HepG2 (cell line): ENCODE data around the gene CAND1. TPM values are rescaled to one million over a fixed set of nuclear protein-coding genes. Genes with fewer than 3 reads are reported as not detected.

ENCODE experiments used
- CCDC6 ChIP-seq: sonication (generic); formaldehyde crosslinking; IDR thresholded peaks from 2 replicates; pipeline ENCODE4 v1.8.1; 2022; ENCODE audit warnings: mild to moderate bottlenecking, missing genetic modification reagents, moderate library complexity
- GABPA ChIP-seq, 2 experiments: IDR thresholded peaks; 2 replicates each; pipeline ENCODE4 v1.6.1; 2011 to 2016; ENCODE audit warnings: low read depth in 2 of 2, low read length in 1 of 2, missing biosample characterization in 1 of 2, missing genetic modification characterization in 1 of 2
- HIVEP1 ChIP-seq: sonication (generic); formaldehyde crosslinking; IDR thresholded peaks from 2 replicates; pipeline ENCODE4 v1.4.0; 2020; ENCODE audit warnings: mild to moderate bottlenecking, missing genetic modification reagents
- HMGA1 ChIP-seq: sonication (generic); formaldehyde crosslinking; conservative IDR thresholded peaks from 2 replicates; pipeline ENCODE4 v1.4.0; 2020; ENCODE audit warnings: missing genetic modification reagents
- MBNL3 ChIP-seq: fragments of 250-450 bp; sonication (Bioruptor Pico); conservative IDR thresholded peaks from 2 replicates; pipeline ENCODE4 v1.8.0; 2022; ENCODE audit warnings: mild to moderate bottlenecking, inconsistent platforms
- MTA1 ChIP-seq: sonication (generic); formaldehyde crosslinking; IDR thresholded peaks from 2 replicates; pipeline ENCODE4 v1.4.0; 2020; ENCODE audit warnings: missing genetic modification reagents, mild to moderate bottlenecking, borderline replicate concordance
- MXI1 ChIP-seq: IDR thresholded peaks from 3 replicates; pipeline ENCODE4 v1.6.1; 2012; ENCODE audit warnings: low read depth, low read length, inconsistent platforms, borderline replicate concordance
- NFIC ChIP-seq: IDR thresholded peaks from 2 replicates; pipeline ENCODE4 v1.6.1; 2012; ENCODE audit warnings: mild to moderate bottlenecking, low read length, inconsistent platforms
- PBX2 ChIP-seq: IDR thresholded peaks from 2 replicates; pipeline ENCODE4 v1.6.1; 2016; ENCODE audit warnings: control low read depth
- POLR2G ChIP-seq: fragments of 200-400 bp; formaldehyde crosslinking; IDR thresholded peaks from 2 replicates; pipeline ENCODE4 v1.6.1; 2018; ENCODE audit warnings: mild to moderate bottlenecking, low read depth, low read length, moderate library complexity
- REPIN1 ChIP-seq: sonication (generic); formaldehyde crosslinking; IDR thresholded peaks from 2 replicates; pipeline ENCODE4 v1.8.0; 2022; ENCODE audit warnings: missing genetic modification reagents, low read depth, mild to moderate bottlenecking, borderline replicate concordance
- RFX1 ChIP-seq: fragments of 450-650 bp; IDR thresholded peaks from 2 replicates; pipeline ENCODE4 v1.6.1; 2017
- SRSF4 ChIP-seq: fragments of 200-400 bp; formaldehyde crosslinking; IDR thresholded peaks from one replicate; pipeline ENCODE4 v1.6.1; 2018; ENCODE audit warnings: mild to moderate bottlenecking, low read depth, low read length, moderate library complexity; ENCODE audit not compliant: poor library complexity, severe bottlenecking
- TAF1 ChIP-seq: sonication (generic); formaldehyde crosslinking; IDR thresholded peaks from 2 replicates; pipeline ENCODE4 v1.4.0; 2020; ENCODE audit warnings: missing genetic modification reagents
- THAP11 ChIP-seq: IDR thresholded peaks from 2 replicates; pipeline ENCODE4 v1.6.1; 2016; ENCODE audit warnings: missing biosample characterization, missing genetic modification reagents
- ZBTB8A ChIP-seq: sonication (generic); formaldehyde crosslinking; IDR thresholded peaks from 2 replicates; pipeline ENCODE4 v1.4.0; 2020; ENCODE audit warnings: mild to moderate bottlenecking, low read depth, missing genetic modification reagents, borderline replicate concordance
- ZIK1 ChIP-seq: sonication (generic); formaldehyde crosslinking; IDR thresholded peaks from 2 replicates; pipeline ENCODE4 v1.5.0; 2020; ENCODE audit warnings: mild to moderate bottlenecking, low read depth, missing genetic modification reagents, borderline replicate concordance
- ZNF143 ChIP-seq: sonication (generic); formaldehyde crosslinking; IDR thresholded peaks from 2 replicates; pipeline ENCODE4 v1.4.0; 2020; ENCODE audit warnings: missing genetic modification reagents
- ZNF260 ChIP-seq: sonication (generic); formaldehyde crosslinking; IDR thresholded peaks from 2 replicates; pipeline ENCODE4 v1.4.0; 2020; ENCODE audit warnings: missing genetic modification reagents, low read depth, mild to moderate bottlenecking, borderline replicate concordance
- ZNF841 ChIP-seq: sonication (generic); formaldehyde crosslinking; IDR thresholded peaks from 2 replicates; pipeline ENCODE4 v1.8.1; 2023; ENCODE audit warnings: missing genetic modification reagents, borderline replicate concordance
- polyA plus RNA-seq, 8 experiments: library from polyadenylated mRNA; depleted of rRNA in 3 of 8; stranded (reverse) in 7 of 8; unstranded in 1 of 8; fragments of >200 nt; fragmentation: Illumina TruSeq in 4 of 8; extraction: Trizol in 4 of 8; gene quantifications; 2 replicates each; pipeline versions ENCODE4 v1.2.1 to v1.2.3, GENCODE V29; 2011 to 2016; ENCODE audit warnings: low read depth in 4 of 8, missing spikeins in 1 of 8, mixed read lengths in 1 of 8; ENCODE audit not compliant: insufficient read depth in 1 of 8
- total RNA-seq, 5 experiments: library from RNA; depleted of rRNA; stranded (reverse); fragments of >200 nt; fragmentation: Illumina TruSeq; extraction: Trizol; gene quantifications; 2 replicates each; pipeline ENCODE4 v1.2.3, GENCODE V29; 2016; ENCODE audit warnings: low read depth in 1 of 5
- TF ChIP-seq, protein P1 (sequence below), 2 experiments: sonication (generic) in 1 of 2; formaldehyde crosslinking in 1 of 2; IDR thresholded peaks; 2 replicates each; pipeline versions ENCODE4 v1.5.1 to v1.6.1; 2011 to 2020; ENCODE audit warnings: borderline replicate concordance in 1 of 2, low read depth in 1 of 2, low read length in 1 of 2, mild to moderate bottlenecking in 1 of 2, missing genetic modification reagents in 1 of 2, moderate library complexity in 1 of 2
- TF ChIP-seq, protein P2 (sequence below): sonication (generic); formaldehyde crosslinking; IDR thresholded peaks from 2 replicates; pipeline ENCODE4 v1.8.0; 2022; ENCODE audit warnings: missing genetic modification reagents, mild to moderate bottlenecking, inconsistent platforms, borderline replicate concordance
- TF ChIP-seq, protein P3 (sequence below): sonication (generic); formaldehyde crosslinking; IDR thresholded peaks from 2 replicates; pipeline ENCODE4 v1.8.0; 2022; ENCODE audit warnings: mild to moderate bottlenecking, missing genetic modification reagents; ENCODE audit not compliant: insufficient replicate concordance

Gene CAND1
- total and polyA plus RNA-seq, 2 of the 13 experiments (the other 11 are each of a cell fraction or from before 2014, with no cell fraction given) = 56.2 to 138 TPM

DNA sequence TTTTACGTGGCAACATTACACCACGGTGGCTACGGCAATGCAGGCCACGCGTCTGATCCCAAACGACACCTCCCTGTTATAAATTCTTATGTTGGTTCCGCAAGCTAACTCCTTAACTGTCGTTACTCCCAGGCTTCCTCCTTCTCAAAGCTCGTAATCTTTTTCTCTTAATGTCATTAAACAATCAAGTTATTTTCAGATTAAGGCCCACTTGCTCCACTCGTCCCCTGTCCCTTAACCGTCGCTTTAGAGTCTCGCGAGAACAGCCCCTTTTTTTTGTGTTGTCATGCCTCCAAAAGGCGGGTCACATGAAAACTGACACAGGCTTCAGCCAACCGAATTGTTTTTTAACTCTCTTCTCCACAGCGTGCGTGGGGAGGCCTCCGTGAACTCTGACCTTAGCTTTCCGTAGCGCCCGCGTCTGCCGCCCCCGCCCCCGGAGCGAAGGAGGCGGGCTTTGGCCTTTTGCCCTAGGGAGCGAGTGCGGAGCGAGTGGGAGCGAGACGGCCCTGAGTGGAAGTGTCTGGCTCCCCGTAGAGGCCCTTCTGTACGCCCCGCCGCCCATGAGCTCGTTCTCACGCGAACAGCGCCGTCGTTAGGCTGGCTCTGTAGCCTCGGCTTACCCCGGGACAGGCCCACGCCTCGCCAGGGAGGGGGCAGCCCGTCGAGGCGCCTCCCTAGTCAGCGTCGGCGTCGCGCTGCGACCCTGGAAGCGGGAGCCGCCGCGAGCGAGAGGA is at the start of gene CAND1 (continued):
- TF ChIP-seq, protein P1, sequence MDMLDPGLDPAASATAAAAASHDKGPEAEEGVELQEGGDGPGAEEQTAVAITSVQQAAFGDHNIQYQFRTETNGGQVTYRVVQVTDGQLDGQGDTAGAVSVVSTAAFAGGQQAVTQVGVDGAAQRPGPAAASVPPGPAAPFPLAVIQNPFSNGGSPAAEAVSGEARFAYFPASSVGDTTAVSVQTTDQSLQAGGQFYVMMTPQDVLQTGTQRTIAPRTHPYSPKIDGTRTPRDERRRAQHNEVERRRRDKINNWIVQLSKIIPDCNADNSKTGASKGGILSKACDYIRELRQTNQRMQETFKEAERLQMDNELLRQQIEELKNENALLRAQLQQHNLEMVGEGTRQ (IDR thresholded peaks at IDR 0.05; ENCODE audit: low read depth, low read length) = no peak
- TF ChIP-seq, protein P1 (CRISPR knock-in tag; IDR thresholded peaks at IDR 0.05; ENCODE audit: borderline replicate concordance) = peak; percentile 57; the same call in 1 of the 2 replicates
- TF ChIP-seq ZBTB8A (CRISPR knock-in tag) (no peak), ZIK1 (no peak; the same call in 1 of the 2 replicates), SRSF4 (no peak), TAF1 (CRISPR knock-in tag) (peak; percentile 81), REPIN1 (CRISPR knock-in tag) (peak; percentile 89), MXI1 (peak; percentile 52; the same call in 1 of the 3 replicates), PBX2 (CRISPR knock-in tag) (peak; percentile 94), NFIC (0 out of 2 replicates have a peak, but pooled peaks have one; percentile 23), POLR2G (peak; percentile 87), ZNF143 (CRISPR knock-in tag) (peak; percentile 80), MBNL3 (no peak), ZNF260 (CRISPR knock-in tag) (0 out of 2 replicates have a peak, but pooled peaks have one; percentile 52), GABPA (IDR thresholded peaks at IDR 0.05; ENCODE audit: low read depth, low read length) (no peak), GABPA (CRISPR knock-in tag; IDR thresholded peaks at IDR 0.05; ENCODE audit: low read depth) (peak; percentile 55), MTA1 (CRISPR knock-in tag) (0 out of 2 replicates have a peak, but pooled peaks have one; percentile 71), THAP11 (CRISPR knock-in tag) (peak; percentile 97), ZNF841 (CRISPR knock-in tag) (no peak), CCDC6 (CRISPR knock-in tag) (peak; percentile 80), RFX1 (peak; percentile 72), HMGA1 (CRISPR knock-in tag) (no peak), HIVEP1 (CRISPR knock-in tag) (no peak)
- TF ChIP-seq, protein P2, sequence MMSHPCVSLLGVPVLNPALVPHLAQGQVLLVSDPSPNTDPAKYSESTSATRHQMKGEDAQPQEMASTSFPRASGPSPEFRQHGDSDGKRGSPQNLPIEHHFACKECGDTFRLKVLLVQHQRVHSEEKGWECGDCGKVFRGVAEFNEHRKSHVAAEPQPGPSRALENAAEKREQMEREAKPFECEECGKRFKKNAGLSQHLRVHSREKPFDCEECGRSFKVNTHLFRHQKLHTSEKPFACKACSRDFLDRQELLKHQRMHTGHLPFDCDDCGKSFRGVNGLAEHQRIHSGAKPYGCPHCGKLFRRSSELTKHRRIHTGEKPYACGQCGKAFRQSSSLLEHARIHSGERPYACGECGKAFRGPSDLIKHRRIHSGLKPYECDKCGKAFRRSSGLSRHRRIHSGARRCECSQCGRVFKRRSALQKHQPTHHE (CRISPR knock-in tag) = no peak
- TF ChIP-seq, protein P3, sequence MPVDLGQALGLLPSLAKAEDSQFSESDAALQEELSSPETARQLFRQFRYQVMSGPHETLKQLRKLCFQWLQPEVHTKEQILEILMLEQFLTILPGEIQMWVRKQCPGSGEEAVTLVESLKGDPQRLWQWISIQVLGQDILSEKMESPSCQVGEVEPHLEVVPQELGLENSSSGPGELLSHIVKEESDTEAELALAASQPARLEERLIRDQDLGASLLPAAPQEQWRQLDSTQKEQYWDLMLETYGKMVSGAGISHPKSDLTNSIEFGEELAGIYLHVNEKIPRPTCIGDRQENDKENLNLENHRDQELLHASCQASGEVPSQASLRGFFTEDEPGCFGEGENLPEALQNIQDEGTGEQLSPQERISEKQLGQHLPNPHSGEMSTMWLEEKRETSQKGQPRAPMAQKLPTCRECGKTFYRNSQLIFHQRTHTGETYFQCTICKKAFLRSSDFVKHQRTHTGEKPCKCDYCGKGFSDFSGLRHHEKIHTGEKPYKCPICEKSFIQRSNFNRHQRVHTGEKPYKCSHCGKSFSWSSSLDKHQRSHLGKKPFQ = peak; percentile 83
